GM23338 (cell line): ENCODE results near the gene CHRNA4. TPM values are rescaled to one million over a fixed set of nuclear protein-coding genes. Genes with fewer than 3 reads are reported as not detected.
"Not testable (repeated sequence)": the region's sequence is repeated elsewhere in the genome, so short reads cannot be mapped to it uniquely, and the experiment has no call there.

Source experiments
- ATAC-seq: fragments of 200-7000 bp; cut with Tn5 transposase; 3 replicates; pipeline ENCODE4 v1.9.1; 2020
- DNase-seq: peaks from one replicate; pipeline ENCODE4 v3.0.0-alpha.2; 2015; ENCODE audit warnings: low spot score
- H2AFZ ChIP-seq: fragments of 200-600 bp; sonication (generic); 2 replicates; pipeline ENCODE4 v1.8.0; 2016; ENCODE audit warnings: antibody characterized with exemption, mild to moderate bottlenecking, moderate library complexity
- H3F3A ChIP-seq: fragments of 200-600 bp; sonication (generic); replicated peaks from 2 replicates; pipeline ENCODE4 v1.8.0; 2017; ENCODE audit warnings: antibody characterized with exemption, mixed run types, low read depth
- H3K27ac ChIP-seq: fragments of 200-600 bp; sonication (generic); 2 replicates; pipeline ENCODE4 v1.6.1; 2016; ENCODE audit warnings: low read depth
- H3K27me3 ChIP-seq: fragments of 200-600 bp; sonication (generic); 2 replicates; pipeline ENCODE4 v1.8.0; 2016; ENCODE audit warnings: mild to moderate bottlenecking, mixed run types, moderate library complexity; ENCODE audit not compliant: insufficient read depth
- H3K36me3 ChIP-seq: fragments of 200-600 bp; sonication (generic); 2 replicates; pipeline ENCODE4 v1.8.0; 2016; ENCODE audit warnings: mild to moderate bottlenecking; ENCODE audit not compliant: insufficient read depth
- H3K4me1 ChIP-seq: fragments of 200-600 bp; sonication (generic); 2 replicates; pipeline ENCODE4 v1.8.0; 2016; ENCODE audit warnings: mild to moderate bottlenecking, moderate library complexity; ENCODE audit not compliant: insufficient read depth
- H3K4me2 ChIP-seq: fragments of 200-600 bp; sonication (generic); 2 replicates; pipeline ENCODE4 v1.7.1; 2017; ENCODE audit warnings: mixed run types
- H3K4me3 ChIP-seq: fragments of 200-600 bp; sonication (generic); 2 replicates; pipeline ENCODE4 v1.6.1; 2016; ENCODE audit warnings: mixed run types
- H3K79me2 ChIP-seq: fragments of 200-600 bp; sonication (generic); replicated peaks from 2 replicates; pipeline ENCODE4 v1.8.0; 2017; ENCODE audit warnings: mild to moderate bottlenecking; ENCODE audit not compliant: insufficient read depth
- H3K9me2 ChIP-seq: fragments of 200-600 bp; sonication (generic); 2 replicates; pipeline ENCODE4 v1.8.0; 2017; ENCODE audit not compliant: insufficient read depth
- H4K20me1 ChIP-seq: fragments of 200-600 bp; sonication (generic); replicated peaks from 2 replicates; pipeline ENCODE4 v1.8.0; 2017; ENCODE audit warnings: mild to moderate bottlenecking; ENCODE audit not compliant: insufficient read depth
- H3K27ac Mint-ChIP-seq: 2 replicates; pipeline ENCODE4 v1.8.0; 2020; ENCODE audit warnings: inconsistent platforms, mild to moderate bottlenecking, moderate library complexity, mixed read lengths
- H3K27me3 Mint-ChIP-seq: 3 replicates; pipeline ENCODE4 v1.8.0; 2022; ENCODE audit warnings: low read depth, mild to moderate bottlenecking, moderate library complexity, mixed read lengths, inconsistent platforms; ENCODE audit not compliant: insufficient read depth, poor library complexity
- H3K36me3 Mint-ChIP-seq: 3 replicates; pipeline ENCODE4 v1.8.0; 2021; ENCODE audit warnings: low read depth, mild to moderate bottlenecking, inconsistent platforms, moderate library complexity, mixed read lengths
- H3K4me1 Mint-ChIP-seq: 3 replicates; pipeline ENCODE4 v1.8.0; 2020; ENCODE audit warnings: mild to moderate bottlenecking, inconsistent platforms, mixed read lengths
- H3K4me3 Mint-ChIP-seq: 3 replicates; pipeline ENCODE4 v1.8.0; 2021; ENCODE audit warnings: moderate library complexity, mild to moderate bottlenecking, inconsistent platforms, mixed read lengths
- H3K9me3 Mint-ChIP-seq: 3 replicates; pipeline ENCODE4 v1.8.0; 2020; ENCODE audit warnings: moderate library complexity, mild to moderate bottlenecking, inconsistent platforms, mixed read lengths
- CREB1 ChIP-seq: fragments of 250-450 bp; sonication (Bioruptor Pico); IDR thresholded peaks from 2 replicates; pipeline ENCODE4 v1.5.0; 2020; ENCODE audit warnings: low read depth, mild to moderate bottlenecking, moderate library complexity
- CTCF ChIP-seq, 2 experiments: fragments of 200-600 bp in 1 of 2; sonication (generic) in 1 of 2; conservative IDR thresholded peaks; 2 replicates each; pipeline versions ENCODE4 v1.5.1 to v1.6.1; 2016 to 2017; ENCODE audit warnings: antibody characterized with exemption in 2 of 2, low read depth in 2 of 2, mild to moderate bottlenecking in 2 of 2, moderate library complexity in 1 of 2
- EZH2 ChIP-seq: fragments of 200-600 bp; sonication (generic); IDR thresholded peaks from one replicate; pipeline ENCODE4 v1.8.0; 2017; ENCODE audit warnings: antibody characterized with exemption, mild to moderate bottlenecking, low read depth; ENCODE audit not compliant: unreplicated experiment
- JUNB ChIP-seq: IDR thresholded peaks from one replicate; pipeline ENCODE4 v1.6.1; 2016; ENCODE audit warnings: antibody characterized with exemption; ENCODE audit not compliant: unreplicated experiment
- NANOG ChIP-seq: IDR thresholded peaks from 2 replicates; pipeline ENCODE4 v1.6.1; 2016; ENCODE audit warnings: antibody characterized with exemption, borderline replicate concordance
- REST ChIP-seq: IDR thresholded peaks from one replicate; pipeline ENCODE4 v1.6.1; 2018; ENCODE audit warnings: antibody characterized with exemption; ENCODE audit not compliant: unreplicated experiment
- STAT1 ChIP-seq: IDR thresholded peaks from one replicate; pipeline ENCODE4 v1.6.1; 2016; ENCODE audit warnings: antibody characterized with exemption; ENCODE audit not compliant: unreplicated experiment
- ZNF114 ChIP-seq: fragments of 250-450 bp; sonication (Bioruptor Pico); IDR thresholded peaks from 2 replicates; pipeline ENCODE4 v1.5.0; 2020; ENCODE audit warnings: mild to moderate bottlenecking, moderate library complexity
- ZNF331 ChIP-seq: fragments of 250-450 bp; sonication (Bioruptor Pico); IDR thresholded peaks from 2 replicates; pipeline ENCODE4 v1.5.0; 2020; ENCODE audit warnings: low read depth, mild to moderate bottlenecking, moderate library complexity
- ZNF462 ChIP-seq: fragments of 250-450 bp; sonication (Bioruptor Pico); IDR thresholded peaks from 2 replicates; pipeline ENCODE4 v1.5.0; 2020; ENCODE audit warnings: mild to moderate bottlenecking, moderate library complexity
- polyA plus RNA-seq: library from polyadenylated mRNA; unstranded; fragments of >200 nt; fragmentation: Nextera tagmentation; extraction: Ambion mirVana; gene quantifications from 2 replicates; pipeline ENCODE4 v1.2.1, GENCODE V29; 2016
- total RNA-seq: library from RNA; depleted of rRNA; stranded (reverse); fragments of >200 nt; shearing (Covaris generic); gene quantifications from 2 replicates; pipeline ENCODE4 v1.2.3, GENCODE V29; 2014

The CHRNA4 gene
- total and polyA plus RNA-seq, 2 experiments from 2014 or later: 2.7 to 3.9 TPM

GRCh38 chr20:63379872-63380271 is 18.7 kb upstream of the CHRNA4 start:
- H3K4me1 Mint-ChIP-seq: peaks cover 28% of the 10 kb centered on the region

GRCh38 chr20:63379296-63379695 is 18.1 kb upstream of the CHRNA4 start:
- no peaks in the 10 kb centered on the region for H3K27me3 ChIP-seq
- Mint-ChIP-seq H3K27ac (no peak overlapping the region), H3K4me3 (no peak overlapping the region), H3K27me3 (peaks cover 16% of the 10 kb centered on the region), H3K4me1 (peaks cover 28% of the 10 kb centered on the region), H3K36me3 (no peaks in the 10 kb centered on the region), H3K9me3 (no peaks in the 10 kb centered on the region; the same call in 2 of the 3 replicates)
- no peak overlapping the region for H3K4me2 ChIP-seq
- H3F3A ChIP-seq: no peaks in the 10 kb centered on the region
- DNase-seq: no peak
- no peaks in the 10 kb centered on the region for H3K79me2 ChIP-seq
- no peaks in the 10 kb centered on the region for H3K36me3 ChIP-seq
- H3K9me2 ChIP-seq: no peaks in the 10 kb centered on the region
- H3K4me1 ChIP-seq: peaks cover 18% of the 10 kb centered on the region
- no peak overlapping the region for H3K27ac ChIP-seq
- H2AFZ ChIP-seq: no peak overlapping the region
- H3K4me3 ChIP-seq: no peak overlapping the region
- no peak for ATAC-seq
- no peaks in the 10 kb centered on the region for H4K20me1 ChIP-seq
- TF ChIP-seq CTCF (conservative IDR thresholded peaks at IDR 0.05; ENCODE audit: low read depth in 2 of 2): no peak
- no peak for TF ChIP-seq REST
- no peak for TF ChIP-seq NANOG
- no peak for TF ChIP-seq ZNF114 (CRISPR knock-in tag)
- no peak for TF ChIP-seq ZNF331 (CRISPR knock-in tag)
- no peak for TF ChIP-seq JUNB
- TF ChIP-seq STAT1: no peak
- no peak for TF ChIP-seq ZNF462 (CRISPR knock-in tag)
- no peak for TF ChIP-seq CREB1 (CRISPR knock-in tag)
- no peak for TF ChIP-seq EZH2

More at GRCh38 chr20:63379872-63380271, 18.7 kb upstream of the CHRNA4 start:
- peaks cover 18% of the 10 kb centered on the region for H3K4me1 ChIP-seq
- H3K36me3 Mint-ChIP-seq, H2AFZ ChIP-seq, H3K27me3 ChIP-seq, H3K9me2 ChIP-seq, H3K27ac Mint-ChIP-seq, DNase-seq, H3K4me2 ChIP-seq, H3F3A ChIP-seq, H3K79me2 ChIP-seq, H3K9me3 Mint-ChIP-seq, ATAC-seq, H3K27ac ChIP-seq, H3K4me3 ChIP-seq, H3K4me3 Mint-ChIP-seq, H3K36me3 ChIP-seq, H4K20me1 ChIP-seq: not testable (repeated sequence)
- peaks cover 16% of the 10 kb centered on the region for H3K27me3 Mint-ChIP-seq
